Prostate gland (tissue), 2 donors: Measurements from ENCODE around the gene TMPRSS11D.

ENCODE experiments used
- POLR2AphosphoS5 ChIP-seq: sonication (generic); formaldehyde crosslinking; IDR thresholded peaks from one replicate; pipeline ENCODE4 v1.6.1; 2017; ENCODE audit warnings: antibody characterized with exemption
- TF ChIP-seq, protein P1 (sequence below), 4 experiments: fragments of 200-600 bp in 2 of 4; fragments of 450-650 bp in 2 of 4; sonication (generic) in 2 of 4; IDR thresholded peaks; 1 replicate in 3 of 4; 2 replicates in 1 of 4; pipeline ENCODE4 v1.5.1; 2016 to 2019; ENCODE audit warnings: antibody characterized with exemption in 4 of 4, mild to moderate bottlenecking in 2 of 4, moderate library complexity in 2 of 4

DNA sequence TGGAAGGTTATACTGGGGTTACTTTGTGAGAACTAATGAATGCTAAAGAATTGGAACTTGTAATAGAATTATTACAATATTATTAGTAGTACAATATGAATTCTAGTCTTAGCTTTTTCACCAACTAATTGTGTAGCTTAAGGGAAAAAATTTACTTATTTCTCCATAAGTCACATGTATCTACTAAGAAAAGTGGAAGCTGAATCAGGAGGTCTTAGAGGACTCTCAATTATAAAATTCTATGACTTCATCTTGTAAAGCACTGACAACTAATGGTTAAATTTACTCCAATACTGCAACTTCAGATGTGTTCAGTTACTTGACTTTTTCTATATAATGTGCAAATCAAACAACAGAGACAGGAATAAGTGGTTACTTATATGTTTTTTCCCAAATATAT lies 899 bp upstream of the TMPRSS11D start:
- TF ChIP-seq, protein P1, sequence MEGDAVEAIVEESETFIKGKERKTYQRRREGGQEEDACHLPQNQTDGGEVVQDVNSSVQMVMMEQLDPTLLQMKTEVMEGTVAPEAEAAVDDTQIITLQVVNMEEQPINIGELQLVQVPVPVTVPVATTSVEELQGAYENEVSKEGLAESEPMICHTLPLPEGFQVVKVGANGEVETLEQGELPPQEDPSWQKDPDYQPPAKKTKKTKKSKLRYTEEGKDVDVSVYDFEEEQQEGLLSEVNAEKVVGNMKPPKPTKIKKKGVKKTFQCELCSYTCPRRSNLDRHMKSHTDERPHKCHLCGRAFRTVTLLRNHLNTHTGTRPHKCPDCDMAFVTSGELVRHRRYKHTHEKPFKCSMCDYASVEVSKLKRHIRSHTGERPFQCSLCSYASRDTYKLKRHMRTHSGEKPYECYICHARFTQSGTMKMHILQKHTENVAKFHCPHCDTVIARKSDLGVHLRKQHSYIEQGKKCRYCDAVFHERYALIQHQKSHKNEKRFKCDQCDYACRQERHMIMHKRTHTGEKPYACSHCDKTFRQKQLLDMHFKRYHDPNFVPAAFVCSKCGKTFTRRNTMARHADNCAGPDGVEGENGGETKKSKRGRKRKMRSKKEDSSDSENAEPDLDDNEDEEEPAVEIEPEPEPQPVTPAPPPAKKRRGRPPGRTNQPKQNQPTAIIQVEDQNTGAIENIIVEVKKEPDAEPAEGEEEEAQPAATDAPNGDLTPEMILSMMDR (IDR thresholded peaks at IDR 0.05), result no peak
- TF ChIP-seq POLR2AphosphoS5, result no peak
